ENCODE results near the gene CMTM1. TPM values are rescaled to one million over a fixed set of nuclear protein-coding genes. Genes with fewer than 3 reads are reported as not detected.
"Not testable (repeated sequence)": the region's sequence is repeated elsewhere in the genome, so short reads cannot be mapped to it uniquely, and the experiment has no call there.

Gene CMTM1
- polyA plus RNA-seq, 4 donors, result 0.36 to 2.4 TPM; not detected in 2

- no peak for FAIRE-seq
- Histone ChIP-seq H3K27me3 (ENCODE audit: control insufficient read depth in 3 of 3, insufficient read depth in 3 of 3, low read length in 3 of 3) (no peaks in the 10 kb centered on the region), H3K27ac (ENCODE audit: low read depth in 1 of 3, low read length in 2 of 3) (no peak overlapping the region), H3K4me1 (ENCODE audit: control insufficient read depth in 3 of 3, insufficient read depth in 2 of 3, low read depth in 1 of 3, low read length in 2 of 3) (no peaks in the 10 kb centered on the region), H3K9me3 (ENCODE audit: control insufficient read depth in 2 of 2, insufficient read depth in 1 of 2, low read depth in 1 of 2, low read length in 1 of 2) (no peaks in the 10 kb centered on the region), H3K4me3 (ENCODE audit: low read depth in 1 of 3, low read length in 3 of 3) (no peak overlapping the region), H3K36me3 (ENCODE audit: control insufficient read depth in 3 of 3, insufficient read depth in 2 of 3, low read depth in 1 of 3, low read length in 3 of 3) (peaks cover 5 to 17% (median 10%) of the 10 kb centered on the region in 3 donors)
- WGBS, 3 donors, result 86 to 88% (median 87%) methylated on average over 2 of the region's 2 CpGs
- DNase-seq, result no peak
These were observed 3.3 kb upstream of the CMTM1 start for GRCh38 chr16:66562986-66563385.

DNA sequence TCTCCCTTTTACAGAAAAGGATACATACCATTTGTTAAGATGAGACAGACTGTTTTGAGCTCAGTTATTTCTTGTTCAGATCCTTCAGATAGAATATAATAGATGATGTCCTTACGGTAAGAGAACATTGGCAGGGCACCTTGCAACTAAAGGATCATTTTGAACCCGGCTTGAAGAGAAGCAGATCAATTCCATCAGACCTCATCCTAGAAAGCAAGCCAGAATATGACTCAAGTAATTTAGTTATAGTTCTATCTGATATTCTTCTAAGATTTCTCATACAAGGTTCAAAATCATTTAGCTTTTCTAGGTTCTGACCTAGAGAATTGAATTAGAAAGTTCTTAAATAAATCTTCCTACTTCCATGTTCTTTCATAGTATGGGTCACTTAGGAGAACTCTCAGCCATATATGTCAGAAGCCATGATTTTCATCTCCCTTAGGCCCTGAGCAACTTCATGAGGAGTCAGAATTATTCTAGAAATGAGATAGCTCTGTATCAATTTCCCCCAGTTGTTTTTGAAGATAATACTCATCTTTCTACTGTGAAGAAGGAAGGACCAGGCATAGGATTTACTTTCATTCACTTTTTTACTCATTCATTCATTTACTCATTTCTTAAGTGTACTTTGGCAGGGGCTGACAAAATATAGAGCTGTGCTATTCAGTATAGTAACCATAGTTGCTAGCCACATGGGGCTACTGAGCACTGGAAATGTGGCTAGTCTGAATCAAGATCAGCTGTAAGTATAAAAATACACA lies 2.5 kb upstream of the CMTM1 start:
- WGBS, 3 donors, result 89 to 92% (median 89%) methylated on average over 2 of the region's 2 CpGs
- Histone ChIP-seq H3K27me3 (ENCODE audit: control insufficient read depth in 3 of 3, insufficient read depth in 3 of 3, low read length in 3 of 3) (no peaks in the 10 kb centered on the region), H3K4me1 (ENCODE audit: control insufficient read depth in 3 of 3, insufficient read depth in 2 of 3, low read depth in 1 of 3, low read length in 2 of 3) (no peaks in the 10 kb centered on the region), H3K9me3 (ENCODE audit: control insufficient read depth in 2 of 2, insufficient read depth in 1 of 2, low read depth in 1 of 2, low read length in 1 of 2) (no peaks in the 10 kb centered on the region), H3K27ac (ENCODE audit: low read depth in 1 of 3, low read length in 2 of 3) (no peak overlapping the region), H3K4me3 (ENCODE audit: low read depth in 1 of 3, low read length in 3 of 3) (no peak overlapping the region), H3K36me3 (ENCODE audit: control insufficient read depth in 3 of 3, insufficient read depth in 2 of 3, low read depth in 1 of 3, low read length in 3 of 3) (peaks cover 5 to 17% (median 9%) of the 10 kb centered on the region in 3 donors)
- FAIRE-seq (no peak), DNase-seq (no peak)

DNA sequence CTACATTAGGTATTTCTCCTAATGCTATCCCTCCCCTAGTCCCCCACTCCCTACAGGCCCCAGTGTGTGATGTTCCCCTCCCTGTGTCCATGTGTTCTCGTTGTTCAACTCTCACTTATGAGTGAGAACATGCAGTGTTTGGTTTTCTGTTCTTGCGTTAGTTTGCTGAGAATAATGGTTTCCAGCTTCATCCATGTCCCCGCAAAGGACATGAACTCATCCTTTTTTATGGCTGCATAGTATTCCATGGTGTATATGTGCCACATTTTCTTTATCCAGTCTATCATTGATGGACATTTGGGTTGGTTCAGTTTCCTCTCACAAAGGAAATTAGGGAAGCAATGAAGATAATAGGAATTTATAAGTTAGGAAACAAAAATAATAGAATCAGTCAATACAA lies 1.0 kb downstream of the CMTM1 start:
- not testable (repeated sequence) for H3K27ac ChIP-seq (ENCODE audit: low read depth in 1 of 3, low read length in 2 of 3); DNase-seq; FAIRE-seq; H3K27me3 ChIP-seq (ENCODE audit: control insufficient read depth in 3 of 3, insufficient read depth in 3 of 3, low read length in 3 of 3); H3K4me3 ChIP-seq (ENCODE audit: low read depth in 1 of 3, low read length in 3 of 3); H3K9me3 ChIP-seq (ENCODE audit: control insufficient read depth in 2 of 2, insufficient read depth in 1 of 2, low read depth in 1 of 2, low read length in 1 of 2)
- Histone ChIP-seq H3K4me1 (ENCODE audit: control insufficient read depth in 3 of 3, insufficient read depth in 2 of 3, low read depth in 1 of 3, low read length in 2 of 3) (peaks cover 0 to 12% (median 5%) of the 10 kb centered on the region in 3 donors), H3K36me3 (ENCODE audit: control insufficient read depth in 3 of 3, insufficient read depth in 2 of 3, low read depth in 1 of 3, low read length in 3 of 3) (peaks cover 0 to 15% (median 5%) of the 10 kb centered on the region in 3 donors)
- 94 to 100% (median 94%) methylated on average over 3 of the region's 3 CpGs for WGBS, 3 donors

GRCh38 chr16:66568355-66568754 lies 2.1 kb downstream of the CMTM1 start:
- H3K4me1 ChIP-seq (ENCODE audit: control insufficient read depth in 3 of 3, insufficient read depth in 2 of 3, low read depth in 1 of 3, low read length in 2 of 3), result peaks cover 0 to 12% (median 5%) of the 10 kb centered on the region in 3 donors
- FAIRE-seq (no peak), DNase-seq (no peak)
- no peak overlapping the region for H3K4me3 ChIP-seq (ENCODE audit: low read depth in 1 of 3, low read length in 3 of 3)
- 97 to 100% (median 100%) methylated on average over 2 of the region's 2 CpGs for WGBS, 3 donors
- peaks cover 0 to 15% (median 5%) of the 10 kb centered on the region in 3 donors for H3K36me3 ChIP-seq (ENCODE audit: control insufficient read depth in 3 of 3, insufficient read depth in 2 of 3, low read depth in 1 of 3, low read length in 3 of 3)
- no peak overlapping the region for H3K27ac ChIP-seq (ENCODE audit: low read depth in 1 of 3, low read length in 2 of 3)
- no peaks in the 10 kb centered on the region for H3K27me3 ChIP-seq (ENCODE audit: control insufficient read depth in 3 of 3, insufficient read depth in 3 of 3, low read length in 3 of 3)
- H3K9me3 ChIP-seq (ENCODE audit: control insufficient read depth in 2 of 2, insufficient read depth in 1 of 2, low read depth in 1 of 2, low read length in 1 of 2), result no peaks in the 10 kb centered on the region

GRCh38 chr16:66569131-66569530 lies 2.9 kb downstream of the CMTM1 start:
- Histone ChIP-seq H3K27me3 (ENCODE audit: control insufficient read depth in 3 of 3, insufficient read depth in 3 of 3, low read length in 3 of 3) (no peaks in the 10 kb centered on the region), H3K4me3 (ENCODE audit: low read depth in 1 of 3, low read length in 3 of 3) (no peak overlapping the region), H3K27ac (ENCODE audit: low read depth in 1 of 3, low read length in 2 of 3) (no peak overlapping the region), H3K36me3 (ENCODE audit: control insufficient read depth in 3 of 3, insufficient read depth in 2 of 3, low read depth in 1 of 3, low read length in 3 of 3) (peaks cover 0 to 15% (median 5%) of the 10 kb centered on the region in 3 donors), H3K9me3 (ENCODE audit: control insufficient read depth in 2 of 2, insufficient read depth in 1 of 2, low read depth in 1 of 2, low read length in 1 of 2) (no peaks in the 10 kb centered on the region), H3K4me1 (ENCODE audit: control insufficient read depth in 3 of 3, insufficient read depth in 2 of 3, low read depth in 1 of 3, low read length in 2 of 3) (peaks cover 0 to 12% (median 5%) of the 10 kb centered on the region in 3 donors)
- FAIRE-seq, result no peak
- 50 to 91% (median 73%) methylated on average over 1 of the region's 1 CpG for WGBS, 3 donors
- DNase-seq, result no peak

- H3K9me3 ChIP-seq (ENCODE audit: control insufficient read depth in 2 of 2, insufficient read depth in 1 of 2, low read depth in 1 of 2, low read length in 1 of 2), result no peaks in the 10 kb centered on the region
- H3K36me3 ChIP-seq (ENCODE audit: control insufficient read depth in 3 of 3, insufficient read depth in 2 of 3, low read depth in 1 of 3, low read length in 3 of 3), result peaks cover 0 to 15% (median 3%) of the 10 kb centered on the region in 3 donors
- WGBS, 3 donors, result 15 to 52% (median 34%) methylated on average over 3 of the region's 3 CpGs
- no peak overlapping the region for H3K4me3 ChIP-seq (ENCODE audit: low read depth in 1 of 3, low read length in 3 of 3)
- H3K27ac ChIP-seq (ENCODE audit: low read depth in 1 of 3, low read length in 2 of 3), result peak overlapping the region in 2 of 3 donors; percentile 27 to 71
- H3K4me1 ChIP-seq (ENCODE audit: control insufficient read depth in 3 of 3, insufficient read depth in 2 of 3, low read depth in 1 of 3, low read length in 2 of 3), result peaks cover 0 to 12% (median 5%) of the 10 kb centered on the region in 3 donors
- no peaks in the 10 kb centered on the region for H3K27me3 ChIP-seq (ENCODE audit: control insufficient read depth in 3 of 3, insufficient read depth in 3 of 3, low read length in 3 of 3)
- no peak for FAIRE-seq
- DNase-seq, result peak; percentile 73 to 82
These were observed 3.7 kb downstream of the CMTM1 start for GRCh38 chr16:66569827-66570405.

DNA sequence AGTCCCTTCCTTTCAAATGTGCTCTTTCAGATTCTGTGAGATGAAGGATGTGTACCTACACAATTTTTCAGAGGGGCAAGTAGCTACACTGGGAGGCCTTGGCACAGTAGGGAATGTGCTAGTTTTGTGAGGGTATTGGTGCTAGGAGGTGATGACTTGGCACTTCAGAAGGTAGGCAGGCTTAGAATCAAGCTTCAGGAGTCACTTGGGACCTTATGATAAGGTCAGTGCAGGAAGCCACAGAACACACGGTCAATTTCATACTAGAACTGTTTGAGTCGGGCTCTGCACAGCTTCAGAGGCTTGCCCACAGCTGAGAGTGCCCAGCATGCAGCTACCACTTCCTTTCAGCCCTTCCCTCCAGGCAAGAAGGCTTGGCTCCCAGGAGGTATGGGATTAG lies 6.1 kb downstream of the CMTM1 start:
- H3K4me1 ChIP-seq (ENCODE audit: control insufficient read depth in 3 of 3, insufficient read depth in 2 of 3, low read depth in 1 of 3, low read length in 2 of 3), result peaks cover 0 to 12% (median 5%) of the 10 kb centered on the region in 3 donors
- no peaks in the 10 kb centered on the region for H3K27me3 ChIP-seq (ENCODE audit: control insufficient read depth in 3 of 3, insufficient read depth in 3 of 3, low read length in 3 of 3)
- H3K27ac ChIP-seq (ENCODE audit: low read depth in 1 of 3, low read length in 2 of 3), result no peak overlapping the region
- H3K4me3 ChIP-seq (ENCODE audit: low read depth in 1 of 3, low read length in 3 of 3), result no peak overlapping the region
- no peaks in the 10 kb centered on the region for H3K9me3 ChIP-seq (ENCODE audit: control insufficient read depth in 2 of 2, insufficient read depth in 1 of 2, low read depth in 1 of 2, low read length in 1 of 2)
- DNase-seq (no peak), FAIRE-seq (no peak)
- no peaks in the 10 kb centered on the region for H3K36me3 ChIP-seq (ENCODE audit: control insufficient read depth in 3 of 3, insufficient read depth in 2 of 3, low read depth in 1 of 3, low read length in 3 of 3)
- 59 to 76% (median 72%) methylated on average over 2 of the region's 2 CpGs for WGBS, 3 donors

- H3K9me3 ChIP-seq (ENCODE audit: control insufficient read depth in 2 of 2, insufficient read depth in 1 of 2, low read depth in 1 of 2, low read length in 1 of 2), result no peaks in the 10 kb centered on the region
- FAIRE-seq, result no peak
These were observed 7.8 kb downstream of the CMTM1 start for GRCh38 chr16:66574081-66574480.

More at GRCh38 chr16:66574081-66574480, 7.8 kb downstream of the CMTM1 start:
- H3K27me3 ChIP-seq (ENCODE audit: control insufficient read depth in 3 of 3, insufficient read depth in 3 of 3, low read length in 3 of 3), result peaks cover 0 to 12% (median 2%) of the 10 kb centered on the region in 3 donors
- H3K36me3 ChIP-seq (ENCODE audit: control insufficient read depth in 3 of 3, insufficient read depth in 2 of 3, low read depth in 1 of 3, low read length in 3 of 3), result no peaks in the 10 kb centered on the region
- no peak overlapping the region for H3K4me3 ChIP-seq (ENCODE audit: low read depth in 1 of 3, low read length in 3 of 3)
- no peak overlapping the region for H3K27ac ChIP-seq (ENCODE audit: low read depth in 1 of 3, low read length in 2 of 3)
- peaks cover 0 to 18% (median 6%) of the 10 kb centered on the region in 3 donors for H3K4me1 ChIP-seq (ENCODE audit: control insufficient read depth in 3 of 3, insufficient read depth in 2 of 3, low read depth in 1 of 3, low read length in 2 of 3)
- DNase-seq, result no peak
- WGBS, 3 donors, result 92 to 95% (median 94%) methylated on average over 1 of the region's 1 CpG

Measured in small intestine (tissue), 7 donors.